ENCODE results near the gene MED13. TPM values are rescaled to one million over a fixed set of nuclear protein-coding genes. Genes with fewer than 3 reads are reported as not detected.

The MED13 gene
- total and polyA plus RNA-seq, 9 of the 15 experiments (the other 6 are each of a cell fraction or from before 2014, with no cell fraction given): 5.4 to 48.4 (median 28.2) TPM

- TF ChIP-seq CREB5 (CRISPR knock-in tag; IDR thresholded peaks at IDR 0.05): no peak
- TF ChIP-seq MECOM (CRISPR knock-in tag; IDR thresholded peaks at IDR 0.05): no peak
- no peak for TF ChIP-seq ZNF512 (tag; IDR thresholded peaks at IDR 0.05)
- no peak for TF ChIP-seq NR2C1 (IDR thresholded peaks at IDR 0.05)
- no peak for TF ChIP-seq NR2C1 (tag; IDR thresholded peaks at IDR 0.05)
- no peak for TF ChIP-seq SMAD4 (CRISPR knock-in tag; conservative IDR thresholded peaks at IDR 0.05)
Observed at GRCh38 chr17:62091804-62092203, 26.7 kb upstream of the MED13 start (continued).

GRCh38 chr17:62090868-62091267 is 25.8 kb upstream of the MED13 start:
- no peaks in the 10 kb centered on the region for H3K9me3 ChIP-seq (replicated peaks; ENCODE audit: control insufficient read depth, insufficient read depth, low read depth, low read length)
- no peak overlapping the region for H3K4me3 ChIP-seq
- CTCF ChIA-PET (ENCODE audit: low intra/inter-chr PET ratio): no interaction called here
- WGBS (ENCODE audit: insufficient coverage, low coverage, missing lambda C conversion rate): 61% methylated on average over 9 of the region's 9 CpGs
- FAIRE-seq (no peak), DNase-seq (ENCODE audit: extremely low read depth in 1 of 4, low spot score in 3 of 4) (no peak), ATAC-seq (no peak)
- H2AFZ ChIP-seq (ENCODE audit: low read depth, low read length): no peak overlapping the region
- H3K79me2 ChIP-seq (ENCODE audit: control insufficient read depth, insufficient read depth, low read length): no peaks in the 10 kb centered on the region
- H3K9ac ChIP-seq (ENCODE audit: insufficient read depth in 1 of 2, low read depth in 2 of 2, low read length in 2 of 2): no peak overlapping the region
- intact Hi-C loops (cut with micrococcal nuclease): no loop called here
- H3K4me1 ChIP-seq (replicated peaks in 1 of 2; ENCODE audit: control insufficient read depth in 2 of 2, insufficient read depth in 2 of 2, low read length in 2 of 2): peaks cover 0 to 8% of the 10 kb centered on the region in 2 experiments; a peak in 2 of 5 replicates
- in situ Hi-C loops (cut with MboI): no loop called here
- no peak overlapping the region for H3K27ac ChIP-seq (ENCODE audit: extremely low read depth, low read depth, low read length)
- no TSS peak for BruUV-seq (replicated peaks)
- H3K4me2 ChIP-seq (ENCODE audit: insufficient read depth, low read length): no peak overlapping the region
- H4K20me1 ChIP-seq (replicated peaks; ENCODE audit: control insufficient read depth, insufficient read depth, low read length): no peaks in the 10 kb centered on the region
- no peaks in the 10 kb centered on the region for H3K36me3 ChIP-seq (ENCODE audit: control insufficient read depth, insufficient read depth, low read length)
- no peaks in the 10 kb centered on the region for H3K27me3 ChIP-seq (ENCODE audit: control insufficient read depth in 2 of 2, insufficient read depth in 2 of 2, low read length in 2 of 2)
- no peaks in the 10 kb centered on the region for H3K9me1 ChIP-seq (ENCODE audit: control insufficient read depth, insufficient read depth, low read length)
- POLR2A ChIA-PET: interaction anchor here (1.0 kb wide), 1 partner anchor 12 kb away, joined by 3 read pairs; no protein-coding TSS in a partner anchor
- TF ChIP-seq SREBF2 (CRISPR knock-in tag; IDR thresholded peaks at IDR 0.05): no peak
- no peak for TF ChIP-seq KAT2B (IDR thresholded peaks at IDR 0.05; ENCODE audit: low read depth, low read length)
- TF ChIP-seq GTF2F1 (IDR thresholded peaks at IDR 0.05; ENCODE audit: low read depth, low read length): no peak
- TF ChIP-seq BRF1 (IDR thresholded peaks at IDR 0.05; ENCODE audit: borderline replicate concordance, extremely low read depth, insufficient read length): no peak
- no peak for TF ChIP-seq ZNF449 (CRISPR knock-in tag; IDR thresholded peaks at IDR 0.05)
